Caco-2 (cell line): ENCODE data around the gene PAX4. TPM values are rescaled to one million over a fixed set of nuclear protein-coding genes. Genes with fewer than 3 reads are reported as not detected.

Experiments
- BruUV-seq: library from RNA; stranded (reverse); fragments of 400-500 nt; replicated peaks from 2 replicates; lab custom pipeline; 2021; lab: Mats Ljungman, UMichigan
- CTCF ChIA-PET: fragments of 300-600 bp; sonication (Branson Sonifier 250); formaldehyde crosslinking; loops from one replicate; lab custom pipeline; 2022; ENCODE audit warnings: antibody characterized with exemption; lab: Charles Lee
- POLR2A ChIA-PET: fragments of 300-600 bp; sonication (Branson Sonifier 250); formaldehyde crosslinking; loops from one replicate; lab custom pipeline; 2022; ENCODE audit warnings: antibody characterized with exemption; lab: Charles Lee
- DNase-seq, 2 experiments: peaks; one replicate each; pipeline versions ENCODE4 v3.0.0 to v3.0.0-alpha.2; 2020 to 2022
- H3K27me3 ChIP-seq: replicated peaks from 2 replicates; pipeline ENCODE4 v1.6.0; 2011; ENCODE audit warnings: low read length; ENCODE audit not compliant: control insufficient read depth, insufficient read depth
- H3K36me3 ChIP-seq: 2 replicates; pipeline ENCODE4 v1.5.1; 2011; ENCODE audit warnings: low read length; ENCODE audit not compliant: control insufficient read depth, insufficient read depth
- H3K4me1 ChIP-seq: fragments of 250-450 bp; sonication (Bioruptor Pico); 2 replicates; pipeline ENCODE4 v1.5.1; 2020; ENCODE audit warnings: mild to moderate bottlenecking
- H3K4me3 ChIP-seq: 2 replicates; pipeline ENCODE4 v1.5.1; 2011; ENCODE audit warnings: low read depth, mild to moderate bottlenecking, control low read depth, low read length
- H3K9me3 ChIP-seq: fragments of 250-450 bp; sonication (Bioruptor Pico); 2 replicates; pipeline ENCODE4 v1.5.1; 2020; ENCODE audit warnings: mild to moderate bottlenecking, moderate library complexity
- H3K27ac Mint-ChIP-seq: one replicate; pipeline ENCODE4 v1.8.0; 2022; ENCODE audit warnings: mixed read lengths; ENCODE audit not compliant: unreplicated experiment
- H3K27me3 Mint-ChIP-seq: one replicate; pipeline ENCODE4 v1.8.0; 2022; ENCODE audit warnings: mixed read lengths; ENCODE audit not compliant: insufficient read depth, unreplicated experiment
- H3K36me3 Mint-ChIP-seq: one replicate; pipeline ENCODE4 v1.8.0; 2022; ENCODE audit warnings: mild to moderate bottlenecking, mixed read lengths; ENCODE audit not compliant: insufficient read depth, unreplicated experiment
- H3K4me1 Mint-ChIP-seq: one replicate; pipeline ENCODE4 v1.8.0; 2022; ENCODE audit warnings: low read depth, mixed read lengths; ENCODE audit not compliant: unreplicated experiment
- H3K4me3 Mint-ChIP-seq: one replicate; pipeline ENCODE4 v1.8.0; 2022; ENCODE audit warnings: mild to moderate bottlenecking, moderate library complexity, mixed read lengths; ENCODE audit not compliant: unreplicated experiment
- H3K9me3 Mint-ChIP-seq: one replicate; pipeline ENCODE4 v1.8.0; 2022; ENCODE audit warnings: mixed read lengths; ENCODE audit not compliant: unreplicated experiment
- intact Hi-C: fragments of 100-400 bp; cut with micrococcal nuclease; formaldehyde crosslinking; loops from one replicate; pipeline ENCODE4 v1.10.0; 2022; ENCODE audit not compliant: unreplicated experiment
- total RNA-seq: library from RNA; stranded (reverse); gene quantifications from 2 replicates; pipeline ENCODE4 v1.2.3, GENCODE V29; 2022
- TF ChIP-seq, protein P1 (sequence below), 2 experiments: fragments of 200-600 bp in 1 of 2; IDR thresholded peaks; 1 replicate in 1 of 2; 2 replicates in 1 of 2; pipeline versions ENCODE4 v1.5.1 to v1.8.0; 2011 to 2022; ENCODE audit warnings: antibody characterized with exemption in 1 of 2, control low read depth in 1 of 2, inconsistent platforms in 1 of 2, low read depth in 1 of 2, low read length in 1 of 2, mild to moderate bottlenecking in 1 of 2, moderate library complexity in 1 of 2; ENCODE audit not compliant: insufficient read depth in 1 of 2, severe bottlenecking in 1 of 2, unreplicated experiment in 1 of 2

PAX4 gene
- total RNA-seq, 1 experiment from 2014 or later = not detected

DNA sequence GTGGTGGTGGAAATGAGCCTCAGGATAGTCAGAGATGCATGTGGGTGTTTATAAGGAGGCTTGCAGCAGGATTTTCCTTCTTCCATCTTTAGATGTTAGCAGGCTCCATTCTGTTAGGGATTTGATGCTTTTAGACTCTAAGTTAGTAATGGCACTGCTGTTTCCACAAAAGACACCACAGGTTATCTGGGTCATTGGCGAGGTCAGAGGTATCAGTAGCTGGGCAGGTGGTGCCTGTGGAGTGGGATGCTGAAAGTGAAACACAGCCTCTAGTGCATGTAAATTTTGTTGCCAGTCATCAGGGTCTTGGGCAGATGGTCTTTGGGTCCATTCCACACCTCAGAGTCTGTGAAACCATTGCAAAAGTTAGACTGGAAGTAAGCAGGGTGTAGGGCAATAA, 833 bp upstream of the PAX4 start:
- H3K9me3 ChIP-seq = no peaks in the 10 kb centered on the region
- intact Hi-C loops = no loop called here
- Mint-ChIP-seq H3K4me3 (no peak overlapping the region), H3K36me3 (peaks cover under 1% of the 10 kb centered on the region), H3K27me3 (peaks cover 56% of the 10 kb centered on the region), H3K4me1 (no peaks in the 10 kb centered on the region), H3K27ac (no peak overlapping the region), H3K9me3 (no peaks in the 10 kb centered on the region)
- no peaks in the 10 kb centered on the region for H3K4me1 ChIP-seq
- H3K4me3 ChIP-seq = no peak overlapping the region
- no peak for DNase-seq
- peaks cover 4% of the 10 kb centered on the region for H3K27me3 ChIP-seq
- TF ChIP-seq, protein P1, sequence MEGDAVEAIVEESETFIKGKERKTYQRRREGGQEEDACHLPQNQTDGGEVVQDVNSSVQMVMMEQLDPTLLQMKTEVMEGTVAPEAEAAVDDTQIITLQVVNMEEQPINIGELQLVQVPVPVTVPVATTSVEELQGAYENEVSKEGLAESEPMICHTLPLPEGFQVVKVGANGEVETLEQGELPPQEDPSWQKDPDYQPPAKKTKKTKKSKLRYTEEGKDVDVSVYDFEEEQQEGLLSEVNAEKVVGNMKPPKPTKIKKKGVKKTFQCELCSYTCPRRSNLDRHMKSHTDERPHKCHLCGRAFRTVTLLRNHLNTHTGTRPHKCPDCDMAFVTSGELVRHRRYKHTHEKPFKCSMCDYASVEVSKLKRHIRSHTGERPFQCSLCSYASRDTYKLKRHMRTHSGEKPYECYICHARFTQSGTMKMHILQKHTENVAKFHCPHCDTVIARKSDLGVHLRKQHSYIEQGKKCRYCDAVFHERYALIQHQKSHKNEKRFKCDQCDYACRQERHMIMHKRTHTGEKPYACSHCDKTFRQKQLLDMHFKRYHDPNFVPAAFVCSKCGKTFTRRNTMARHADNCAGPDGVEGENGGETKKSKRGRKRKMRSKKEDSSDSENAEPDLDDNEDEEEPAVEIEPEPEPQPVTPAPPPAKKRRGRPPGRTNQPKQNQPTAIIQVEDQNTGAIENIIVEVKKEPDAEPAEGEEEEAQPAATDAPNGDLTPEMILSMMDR (IDR thresholded peaks at IDR 0.05; ENCODE audit: insufficient read depth in 1 of 2, low read depth in 1 of 2, low read length in 1 of 2, severe bottlenecking in 1 of 2, unreplicated experiment in 1 of 2) = no peak
- CTCF ChIA-PET = no interaction called here
- BruUV-seq = no TSS peak
- H3K36me3 ChIP-seq = no peaks in the 10 kb centered on the region
- POLR2A ChIA-PET = no interaction called here

DNA sequence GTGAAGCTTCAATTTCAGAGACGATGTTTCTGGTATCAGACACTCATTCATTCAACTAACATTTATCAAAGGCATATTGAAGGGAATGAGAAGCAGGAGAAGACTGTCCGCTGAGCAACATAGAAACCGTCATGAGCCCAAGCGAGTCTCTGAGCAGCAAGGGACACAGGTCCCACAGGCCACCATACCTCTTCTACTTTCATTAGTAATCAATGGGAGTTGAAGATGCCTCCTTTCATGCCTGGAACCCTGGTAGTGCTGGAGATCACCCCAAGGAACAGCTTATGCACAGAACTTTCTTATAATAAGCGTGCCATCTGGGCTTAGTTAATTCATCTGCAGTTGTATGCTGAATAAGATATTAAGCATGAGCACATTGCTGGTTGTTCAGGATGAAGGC, 1.2 kb downstream of the PAX4 start:
- Mint-ChIP-seq H3K4me3 (no peak overlapping the region), H3K9me3 (peaks cover 9% of the 10 kb centered on the region), H3K27ac (no peak overlapping the region), H3K4me1 (no peaks in the 10 kb centered on the region), H3K27me3 (peaks cover 64% of the 10 kb centered on the region), H3K36me3 (peaks cover 5% of the 10 kb centered on the region)
- ChIA-PET CTCF (no interaction called here), POLR2A (no interaction called here)
- BruUV-seq = no TSS peak
- DNase-seq = no peak
- Histone ChIP-seq H3K4me3 (no peak overlapping the region), H3K36me3 (no peaks in the 10 kb centered on the region), H3K4me1 (no peaks in the 10 kb centered on the region), H3K9me3 (no peaks in the 10 kb centered on the region), H3K27me3 (peaks cover 4% of the 10 kb centered on the region)
- TF ChIP-seq, protein P1 (IDR thresholded peaks at IDR 0.05; ENCODE audit: insufficient read depth in 1 of 2, low read depth in 1 of 2, low read length in 1 of 2, severe bottlenecking in 1 of 2, unreplicated experiment in 1 of 2) = no peak
- intact Hi-C loops = no loop called here

DNA sequence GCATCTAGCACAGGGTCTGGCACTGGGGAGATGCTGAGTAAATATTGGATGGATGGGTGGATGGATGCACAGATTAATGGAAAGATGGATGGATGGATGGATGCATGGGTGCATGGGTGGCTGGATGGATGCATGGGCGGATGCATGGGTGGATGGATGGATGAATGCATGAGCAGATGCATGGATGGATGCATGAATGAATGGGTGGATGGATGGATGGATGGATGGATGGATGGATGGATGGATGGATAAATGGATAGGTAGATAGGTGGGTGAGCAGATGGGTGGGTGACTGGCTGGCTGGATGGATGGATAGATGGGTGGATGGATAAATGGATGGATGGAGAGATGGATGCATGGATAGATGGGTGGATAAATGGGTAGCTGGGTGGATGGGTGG, 5.7 kb downstream of the PAX4 start:
- Histone ChIP-seq H3K4me3 (no peak overlapping the region), H3K4me1 (no peaks in the 10 kb centered on the region), H3K27me3 (no peaks in the 10 kb centered on the region), H3K36me3 (no peaks in the 10 kb centered on the region), H3K9me3 (peaks cover 23% of the 10 kb centered on the region)
- CTCF ChIA-PET = no interaction called here
- TF ChIP-seq, protein P1 (IDR thresholded peaks at IDR 0.05; ENCODE audit: insufficient read depth in 1 of 2, low read depth in 1 of 2, low read length in 1 of 2, severe bottlenecking in 1 of 2, unreplicated experiment in 1 of 2) = no peak
- Mint-ChIP-seq H3K27ac (no peak overlapping the region), H3K4me3 (no peak overlapping the region), H3K4me1 (no peaks in the 10 kb centered on the region), H3K9me3 (peaks cover 9% of the 10 kb centered on the region), H3K36me3 (peaks cover 5% of the 10 kb centered on the region), H3K27me3 (peaks cover 35% of the 10 kb centered on the region)
- POLR2A ChIA-PET = no interaction called here
- no TSS peak for BruUV-seq
- intact Hi-C loops = no loop called here
- no peak for DNase-seq
